Measurements from ENCODE around the gene HPS5. TPM values are rescaled to one million over a fixed set of nuclear protein-coding genes. Genes with fewer than 3 reads are reported as not detected.

Gene HPS5
- total RNA-seq, 1 donor from 2014 or later = 11.5 TPM

- H3K4me3 ChIP-seq (ENCODE audit: low read depth, low read length) = no peak overlapping the region
- DNase-seq (ENCODE audit: low read depth) = no peak
- TF ChIP-seq, protein P1, sequence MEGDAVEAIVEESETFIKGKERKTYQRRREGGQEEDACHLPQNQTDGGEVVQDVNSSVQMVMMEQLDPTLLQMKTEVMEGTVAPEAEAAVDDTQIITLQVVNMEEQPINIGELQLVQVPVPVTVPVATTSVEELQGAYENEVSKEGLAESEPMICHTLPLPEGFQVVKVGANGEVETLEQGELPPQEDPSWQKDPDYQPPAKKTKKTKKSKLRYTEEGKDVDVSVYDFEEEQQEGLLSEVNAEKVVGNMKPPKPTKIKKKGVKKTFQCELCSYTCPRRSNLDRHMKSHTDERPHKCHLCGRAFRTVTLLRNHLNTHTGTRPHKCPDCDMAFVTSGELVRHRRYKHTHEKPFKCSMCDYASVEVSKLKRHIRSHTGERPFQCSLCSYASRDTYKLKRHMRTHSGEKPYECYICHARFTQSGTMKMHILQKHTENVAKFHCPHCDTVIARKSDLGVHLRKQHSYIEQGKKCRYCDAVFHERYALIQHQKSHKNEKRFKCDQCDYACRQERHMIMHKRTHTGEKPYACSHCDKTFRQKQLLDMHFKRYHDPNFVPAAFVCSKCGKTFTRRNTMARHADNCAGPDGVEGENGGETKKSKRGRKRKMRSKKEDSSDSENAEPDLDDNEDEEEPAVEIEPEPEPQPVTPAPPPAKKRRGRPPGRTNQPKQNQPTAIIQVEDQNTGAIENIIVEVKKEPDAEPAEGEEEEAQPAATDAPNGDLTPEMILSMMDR (conservative IDR thresholded peaks at IDR 0.05; ENCODE audit: low read depth, low read length) = no peak
Observed at GRCh38 chr11:18364495-18365073, 42.6 kb upstream of the HPS5 start.

GRCh38 chr11:18361154-18361553 is 39.2 kb upstream of the HPS5 start:
- no peak for DNase-seq (ENCODE audit: low read depth)
- H3K4me3 ChIP-seq (ENCODE audit: low read depth, low read length) = no peak overlapping the region
- TF ChIP-seq, protein P1 (conservative IDR thresholded peaks at IDR 0.05; ENCODE audit: low read depth, low read length) = no peak

GRCh38 chr11:18358646-18359045 is 36.7 kb upstream of the HPS5 start:
- no peak overlapping the region for H3K4me3 ChIP-seq (ENCODE audit: low read depth, low read length)
- TF ChIP-seq, protein P1 (conservative IDR thresholded peaks at IDR 0.05; ENCODE audit: low read depth, low read length) = no peak
- no peak for DNase-seq (ENCODE audit: low read depth)

DNA sequence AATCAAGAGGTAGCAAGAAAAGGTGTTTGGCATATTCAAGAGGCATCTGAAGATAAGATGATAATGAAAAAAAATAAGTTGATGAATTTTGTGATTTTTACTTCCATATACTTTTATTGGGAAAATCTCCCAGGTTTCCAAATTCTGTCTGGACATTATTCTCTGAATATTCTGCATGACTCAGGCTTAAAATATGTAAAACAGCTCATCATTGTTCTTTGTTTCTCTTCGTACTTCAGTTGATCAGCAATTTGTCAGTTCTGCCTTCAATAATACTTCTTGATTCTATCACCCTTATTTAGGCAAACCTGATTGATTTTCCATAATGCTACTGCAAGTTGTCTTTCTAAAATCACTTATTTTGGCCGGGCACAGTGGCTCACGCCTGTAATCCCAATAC is 30.6 kb upstream of the HPS5 start:
- no peak overlapping the region for H3K4me3 ChIP-seq (ENCODE audit: low read depth, low read length)
- no peak for DNase-seq (ENCODE audit: low read depth)
- TF ChIP-seq, protein P1 (conservative IDR thresholded peaks at IDR 0.05; ENCODE audit: low read depth, low read length) = no peak

GRCh38 chr11:18347471-18348125 is 25.7 kb upstream of the HPS5 start:
- TF ChIP-seq, protein P1 (conservative IDR thresholded peaks at IDR 0.05; ENCODE audit: low read depth, low read length) = no peak
- no peak overlapping the region for H3K4me3 ChIP-seq (ENCODE audit: low read depth, low read length)
- DNase-seq (ENCODE audit: low read depth) = no peak

DNA sequence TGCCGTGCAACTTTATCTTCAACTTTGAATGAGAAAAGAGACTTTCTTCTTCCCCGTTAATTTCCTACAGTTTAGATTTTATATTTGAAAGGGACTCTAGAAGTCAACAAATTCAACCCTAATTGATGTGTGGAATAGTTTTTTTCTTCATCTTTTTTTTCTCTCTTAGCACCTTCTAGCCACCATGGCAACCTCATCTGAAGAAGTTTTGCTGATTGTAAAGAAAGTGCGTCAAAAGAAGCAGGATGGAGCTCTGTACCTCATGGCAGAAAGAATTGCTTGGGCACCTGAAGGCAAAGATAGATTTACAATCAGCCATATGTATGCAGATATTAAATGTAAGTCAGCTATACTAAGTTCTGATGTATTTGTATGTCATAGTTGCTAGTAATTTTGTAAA is 11.0 kb upstream of the HPS5 start:
- TF ChIP-seq, protein P1 (conservative IDR thresholded peaks at IDR 0.05; ENCODE audit: low read depth, low read length) = no peak
- H3K4me3 ChIP-seq (ENCODE audit: low read depth, low read length) = no peak overlapping the region
- no peak for DNase-seq (ENCODE audit: low read depth)

- no peak for DNase-seq (ENCODE audit: low read depth)
- H3K4me3 ChIP-seq (ENCODE audit: low read depth, low read length) = no peak overlapping the region
- TF ChIP-seq, protein P1 (conservative IDR thresholded peaks at IDR 0.05; ENCODE audit: low read depth, low read length) = no peak
Observed at GRCh38 chr11:18332302-18332701, 10.4 kb upstream of the HPS5 start.
